Islet of Langerhans (tissue), 1 donor: ENCODE data around the gene CERS6.
A peak's percentile ranks its signal among the peaks of the same experiment; 100 is the strongest.

Experiments
- FAIRE-seq: peaks from one replicate; lab custom pipeline; 2011; peaks lifted over from hg19 to GRCh38; lab: Jason Lieb, UNC

Gene CERS6

GRCh38 chr2:168703926-168704325 lies 247.9 kb downstream of the CERS6 start:
- FAIRE-seq: no peak

- peak; percentile 93 for FAIRE-seq
Observed at GRCh38 chr2:168705534-168706470, 249.7 kb downstream of the CERS6 start.

- FAIRE-seq: no peak
Observed at GRCh38 chr2:168706806-168707205, 250.7 kb downstream of the CERS6 start.

- FAIRE-seq: no peak
Observed at GRCh38 chr2:168708080-168708479, 252.0 kb downstream of the CERS6 start.

GRCh38 chr2:168710754-168711467 lies 254.8 kb downstream of the CERS6 start:
- no peak for FAIRE-seq

GRCh38 chr2:168712053-168712452 lies 256.0 kb downstream of the CERS6 start:
- FAIRE-seq: no peak

GRCh38 chr2:168713325-168713724 lies 257.3 kb downstream of the CERS6 start:
- FAIRE-seq: no peak

DNA sequence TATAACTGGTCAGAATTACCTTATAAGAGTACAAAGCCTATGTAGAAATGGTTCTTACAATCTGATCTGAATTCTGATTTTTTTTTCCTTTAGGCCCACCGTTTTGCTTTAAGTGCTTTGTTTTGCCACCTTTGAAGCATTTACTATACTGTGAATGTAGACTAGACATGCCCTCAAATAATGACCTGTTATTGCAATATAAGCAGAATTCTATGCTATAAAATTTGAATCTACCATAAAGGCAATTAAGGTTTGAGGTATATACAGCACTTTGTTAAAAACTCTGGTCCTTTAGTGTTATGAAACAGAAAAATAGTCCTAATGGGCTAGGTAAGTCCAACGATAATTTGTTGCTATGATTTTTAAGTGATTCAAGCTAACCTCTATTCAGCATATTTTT lies 259.8 kb downstream of the CERS6 start:
- no peak for FAIRE-seq

GRCh38 chr2:168716839-168717238 lies 260.8 kb downstream of the CERS6 start:
- FAIRE-seq: no peak

DNA sequence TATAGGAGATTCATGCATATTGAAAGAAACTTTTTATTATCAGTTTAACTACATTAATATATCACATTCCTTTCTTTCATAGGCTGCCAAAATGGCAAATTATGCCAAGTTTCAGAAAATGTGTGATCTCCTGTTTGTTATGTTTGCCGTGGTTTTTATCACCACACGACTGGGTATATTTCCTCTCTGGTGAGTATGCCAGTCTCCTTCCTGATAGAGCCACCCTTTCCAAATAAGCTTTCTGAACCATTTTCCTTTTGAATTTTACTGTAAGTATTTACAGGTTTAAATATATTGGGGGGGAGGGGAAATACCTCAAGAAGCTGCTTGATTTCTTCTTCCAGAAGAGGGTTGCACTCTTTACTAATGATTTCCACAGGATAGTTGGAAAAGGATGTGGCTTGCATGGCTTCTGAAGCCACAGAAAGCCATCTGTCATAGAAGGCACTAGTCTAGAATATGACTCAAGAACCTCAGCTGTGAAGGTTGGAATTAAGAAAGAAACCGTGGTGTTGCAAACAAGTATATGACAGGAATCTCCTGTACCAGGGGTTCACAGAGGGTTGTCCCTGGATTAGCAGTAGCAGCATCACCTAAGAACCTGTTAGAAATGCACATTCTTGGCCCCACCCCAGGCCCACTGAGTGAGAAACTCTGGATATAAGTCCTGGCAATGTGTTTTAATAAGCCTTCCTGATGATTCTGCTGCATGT lies 261.9 kb downstream of the CERS6 start:
- FAIRE-seq: no peak

DNA sequence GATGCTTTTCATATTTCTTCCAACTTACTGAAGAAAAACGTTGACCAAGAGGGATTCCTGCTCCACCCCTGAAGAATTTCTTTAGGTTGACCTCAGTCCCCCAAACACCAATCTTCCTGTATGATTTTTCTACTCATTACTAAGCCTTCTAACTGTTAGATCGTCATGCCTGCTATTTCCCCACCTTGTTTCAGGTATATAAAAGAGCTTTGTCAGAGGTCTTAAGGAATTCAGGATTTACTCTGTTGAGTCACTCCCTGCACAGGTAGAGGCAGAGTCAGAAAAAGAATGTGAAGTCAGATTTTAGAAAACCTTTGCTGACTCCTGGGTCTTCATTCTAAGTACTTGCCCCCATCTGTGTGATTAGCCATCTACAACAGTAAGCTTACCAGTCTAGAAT lies 262.6 kb downstream of the CERS6 start:
- FAIRE-seq: no peak

GRCh38 chr2:168719446-168719845 lies 263.4 kb downstream of the CERS6 start:
- FAIRE-seq: no peak

DNA sequence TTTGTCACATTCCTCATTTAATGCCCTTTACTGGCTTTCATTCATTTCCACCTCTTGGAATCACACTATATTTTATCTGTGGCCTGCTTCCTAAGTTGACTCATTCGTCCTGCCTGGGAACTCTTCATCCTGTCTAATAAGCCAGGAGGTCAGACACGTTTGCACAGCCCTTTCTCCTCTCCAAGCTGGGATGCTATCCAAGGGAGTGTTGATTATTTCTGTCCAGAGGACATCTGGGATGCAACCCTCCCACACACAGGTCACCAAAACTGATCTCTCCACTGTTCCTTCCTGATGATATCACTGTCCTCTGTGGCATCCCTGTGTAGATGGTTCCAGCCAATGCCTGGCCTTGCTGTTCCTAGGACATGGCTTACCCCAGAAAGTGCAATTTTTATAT lies 266.5 kb downstream of the CERS6 start:
- FAIRE-seq: no peak

DNA sequence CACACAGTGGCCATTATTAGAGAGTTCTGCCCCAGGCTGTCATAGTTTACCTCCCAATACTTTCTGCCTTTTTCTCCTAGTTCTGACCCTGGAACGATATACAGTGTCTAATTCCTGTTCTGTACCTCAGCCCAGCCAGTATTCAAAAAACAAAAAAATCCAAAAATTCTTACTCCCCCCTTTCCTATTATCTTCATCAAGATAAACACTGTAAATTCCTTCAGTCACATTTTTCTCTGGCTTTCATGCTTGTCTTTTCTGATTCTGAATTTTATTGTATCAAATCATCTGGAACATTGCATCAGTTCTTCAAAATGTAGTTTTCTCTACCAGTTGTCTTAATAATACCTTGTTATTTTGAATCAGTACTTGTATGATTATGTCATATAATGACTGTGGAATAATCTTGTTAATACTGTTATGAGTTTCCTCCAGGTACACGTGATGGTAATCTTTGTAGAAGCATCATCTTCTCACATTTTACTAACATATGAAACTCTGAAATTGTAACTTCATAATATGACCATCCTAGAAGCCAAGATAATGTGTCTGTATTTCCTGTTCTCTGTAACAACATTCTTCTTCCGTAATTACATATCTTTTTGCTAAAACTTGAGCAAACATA lies 267.3 kb downstream of the CERS6 start:
- FAIRE-seq: no peak

DNA sequence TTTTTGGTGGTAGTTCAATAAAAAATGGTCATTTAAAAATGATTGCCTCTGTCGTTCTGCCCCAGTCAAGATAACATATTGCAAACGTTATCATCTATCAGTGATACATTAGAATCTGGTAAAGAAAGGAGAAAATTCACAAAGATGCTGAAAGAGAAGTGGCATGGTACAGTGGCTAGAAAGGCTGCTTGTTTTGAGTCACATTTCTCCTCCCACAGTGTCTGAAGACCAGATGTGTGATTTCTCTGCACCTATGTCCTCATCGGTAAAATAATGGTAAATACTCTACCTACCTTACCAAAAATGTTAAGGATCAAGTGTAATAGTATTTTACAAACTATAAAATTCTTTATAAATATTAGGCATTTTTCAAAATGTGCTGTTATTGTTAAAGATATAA lies 270.3 kb downstream of the CERS6 start:
- no peak for FAIRE-seq

- FAIRE-seq: no peak
Observed at GRCh38 chr2:168727904-168728470, 271.9 kb downstream of the CERS6 start.

DNA sequence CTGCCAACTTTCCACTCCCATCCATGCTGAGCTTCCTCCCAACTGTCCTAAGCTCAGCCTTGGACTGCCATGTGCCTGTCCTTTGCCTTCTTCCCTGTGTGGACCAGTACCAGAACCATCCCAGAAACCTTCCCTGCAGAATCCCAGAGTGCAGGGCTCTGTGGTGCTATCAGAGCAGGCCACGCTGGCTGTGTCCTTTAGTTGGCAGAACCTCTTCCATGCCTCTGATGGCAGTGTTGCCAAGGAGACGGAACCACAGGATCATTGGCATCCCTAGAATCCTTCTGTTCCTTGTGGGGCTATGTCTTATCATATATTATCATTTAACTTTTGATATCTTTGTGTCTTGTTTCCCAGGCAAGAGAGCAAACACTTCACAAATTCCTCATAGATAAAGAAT lies 273.4 kb downstream of the CERS6 start:
- no peak for FAIRE-seq

DNA sequence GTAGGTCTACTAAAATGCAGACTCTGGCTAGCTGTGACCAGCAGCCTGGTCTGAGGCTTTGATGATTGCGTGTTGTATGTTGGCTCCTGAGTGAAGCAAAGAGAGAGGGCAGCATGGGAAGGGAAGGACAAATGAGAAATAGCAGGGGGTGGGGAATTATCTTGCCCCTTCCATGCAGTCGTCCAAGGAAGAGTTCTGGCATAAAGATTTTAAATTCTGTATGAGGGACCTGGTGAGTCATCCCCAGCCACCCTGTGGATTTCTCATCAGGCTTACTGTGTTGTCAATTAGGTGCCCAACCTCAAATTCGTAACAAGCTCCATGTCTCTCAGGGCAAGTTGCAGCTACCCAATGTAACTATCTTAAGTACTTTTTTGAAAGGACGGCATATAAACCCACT lies 274.3 kb downstream of the CERS6 start:
- FAIRE-seq: no peak

- no peak for FAIRE-seq
Observed at GRCh38 chr2:168731002-168731401, 274.9 kb downstream of the CERS6 start.

DNA sequence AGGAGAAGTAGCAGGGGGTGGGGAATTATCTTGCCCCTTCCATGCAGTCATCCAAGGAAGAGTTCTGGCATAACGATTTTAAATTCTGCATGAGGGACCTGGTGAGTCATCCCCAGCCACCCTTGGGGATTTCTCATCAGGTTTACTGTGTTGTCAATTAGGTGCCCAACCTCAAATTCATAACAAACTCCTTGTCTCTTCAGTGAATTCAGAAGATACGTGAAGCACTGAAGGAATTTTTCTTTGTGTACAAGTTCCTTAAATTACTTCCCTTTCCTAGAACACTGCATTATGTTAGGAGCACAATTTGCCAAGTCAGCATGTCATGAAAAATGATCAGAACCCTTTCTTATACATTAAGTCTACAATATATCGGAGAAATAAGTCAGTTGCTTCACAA lies 275.5 kb downstream of the CERS6 start:
- no peak for FAIRE-seq

- FAIRE-seq: no peak
Observed at GRCh38 chr2:168732100-168732499, 276.0 kb downstream of the CERS6 start.

DNA sequence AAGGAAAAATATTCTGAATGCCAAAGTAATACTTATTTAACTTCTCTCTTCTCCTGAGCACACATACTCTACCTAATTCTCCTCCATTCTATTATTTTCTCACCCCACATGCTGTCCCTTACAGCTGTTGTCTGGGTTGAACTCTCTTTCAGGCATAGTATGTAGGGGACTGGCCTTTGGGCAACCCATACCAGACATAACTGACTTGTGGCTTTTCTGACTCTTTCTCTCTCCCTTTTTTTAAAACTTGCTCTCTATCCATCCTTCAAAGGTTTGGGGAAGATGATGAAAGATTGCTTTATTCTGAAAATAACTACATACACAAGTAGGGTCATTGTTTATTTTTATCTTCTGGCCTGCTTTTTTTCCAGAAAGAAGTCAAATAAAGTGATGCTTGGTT lies 276.4 kb downstream of the CERS6 start:
- no peak for FAIRE-seq
